Smooth muscle cell (in vitro differentiated cells): ENCODE data around the gene IGSF3. TPM values are rescaled to one million over a fixed set of nuclear protein-coding genes. Genes with fewer than 3 reads are reported as not detected.
A peak's percentile ranks its signal among the peaks of the same experiment; 100 is the strongest.

ENCODE experiments used
- DNase-seq: peaks from one replicate; lab custom pipeline; 2025; ENCODE audit not compliant: unreplicated experiment; lab: John Stamatoyannopoulos, UW
- H2AFZ ChIP-seq: fragments of 200-600 bp; sonication (generic); 2 replicates; pipeline ENCODE4 v1.6.0; 2016; ENCODE audit warnings: antibody characterized with exemption, low read depth, mild to moderate bottlenecking
- H3F3A ChIP-seq: fragments of 200-600 bp; sonication (generic); 2 replicates; pipeline ENCODE4 v1.6.0; 2017; ENCODE audit warnings: antibody characterized with exemption, low read depth
- H3K27ac ChIP-seq: fragments of 200-600 bp; sonication (generic); 2 replicates; pipeline ENCODE4 v1.5.1; 2016; ENCODE audit warnings: low read depth, mild to moderate bottlenecking
- H3K27me3 ChIP-seq: fragments of 200-600 bp; sonication (generic); 2 replicates; pipeline ENCODE4 v1.6.1; 2016; ENCODE audit warnings: low read depth, mild to moderate bottlenecking
- H3K36me3 ChIP-seq: fragments of 200-600 bp; sonication (generic); 2 replicates; pipeline ENCODE4 v1.5.1; 2016; ENCODE audit warnings: low read depth
- H3K4me1 ChIP-seq: fragments of 200-600 bp; sonication (generic); 2 replicates; pipeline ENCODE4 v1.5.1; 2016; ENCODE audit warnings: low read depth
- H3K4me2 ChIP-seq: fragments of 200-600 bp; sonication (generic); 2 replicates; pipeline ENCODE4 v1.6.0; 2016; ENCODE audit warnings: mild to moderate bottlenecking
- H3K4me3 ChIP-seq: fragments of 200-600 bp; sonication (generic); 2 replicates; pipeline ENCODE4 v1.5.1; 2016; ENCODE audit warnings: mild to moderate bottlenecking
- H3K79me2 ChIP-seq: fragments of 200-600 bp; sonication (generic); 2 replicates; pipeline ENCODE4 v1.6.0; 2016; ENCODE audit warnings: low read depth, mild to moderate bottlenecking
- H3K9ac ChIP-seq: fragments of 200-600 bp; sonication (generic); 2 replicates; pipeline ENCODE4 v1.6.0; 2016; ENCODE audit warnings: low read depth
- H3K9me3 ChIP-seq: fragments of 200-600 bp; sonication (generic); replicated peaks from 2 replicates; pipeline ENCODE4 v1.5.1; 2016; ENCODE audit warnings: low read depth
- H4K20me1 ChIP-seq: fragments of 200-600 bp; sonication (generic); 2 replicates; pipeline ENCODE4 v1.6.0; 2016; ENCODE audit warnings: low read depth
- CTCF ChIP-seq: fragments of 200-600 bp; sonication (generic); IDR thresholded peaks from 2 replicates; pipeline ENCODE4 v1.5.1; 2017; ENCODE audit warnings: borderline replicate concordance, mild to moderate bottlenecking, antibody characterized with exemption; ENCODE audit not compliant: insufficient read depth, poor library complexity, severe bottlenecking
- WGBS: methylation state at CpG from one replicate; pipeline ENCODE4 v1.1.7; 2016; ENCODE audit warnings: low lambda C conversion rate; 5-methylcytosine and 5-hydroxymethylcytosine counted together
- polyA plus RNA-seq: library from polyadenylated mRNA; unstranded; fragments of >200 nt; fragmentation: Nextera tagmentation; extraction: Ambion mirVana; gene quantifications from 2 replicates; pipeline ENCODE4 v1.2.1, GENCODE V29; 2016
- total RNA-seq: library from RNA; depleted of rRNA; stranded (reverse); fragments of >200 nt; gene quantifications from 2 replicates; pipeline ENCODE4 v1.2.3, GENCODE V29; 2014

IGSF3 gene
- total and polyA plus RNA-seq, 2 experiments from 2014 or later = 11.9 to 28.4 TPM

GRCh38 chr1:116559304-116559761 is 108.2 kb downstream of the IGSF3 start:
- WGBS = 95% methylated on average over 8 of the region's 8 CpGs
- TF ChIP-seq CTCF = no peak
- Histone ChIP-seq H2AFZ (no peak overlapping the region), H3K4me2 (no peak overlapping the region), H3K4me1 (no peaks in the 10 kb centered on the region), H3K9me3 (no peaks in the 10 kb centered on the region), H3K4me3 (no peak overlapping the region), H3K79me2 (peaks cover 17% of the 10 kb centered on the region), H3K27ac (no peak overlapping the region), H3K27me3 (no peaks in the 10 kb centered on the region), H4K20me1 (no peaks in the 10 kb centered on the region), H3F3A (no peaks in the 10 kb centered on the region), H3K9ac (no peak overlapping the region), H3K36me3 (no peaks in the 10 kb centered on the region)
- DNase-seq = no peak

GRCh38 chr1:116558571-116558970 is 109.0 kb downstream of the IGSF3 start:
- H3K27ac ChIP-seq = no peak overlapping the region

GRCh38 chr1:116558140-116558549 is 109.4 kb downstream of the IGSF3 start:
- no peaks in the 10 kb centered on the region for H3K36me3 ChIP-seq
- H4K20me1 ChIP-seq = no peaks in the 10 kb centered on the region
- H3K4me1 ChIP-seq = no peaks in the 10 kb centered on the region
- no peak for DNase-seq
- 90% methylated on average over 4 of the region's 4 CpGs for WGBS
- H3K79me2 ChIP-seq = peaks cover 15% of the 10 kb centered on the region
- no peaks in the 10 kb centered on the region for H3K9me3 ChIP-seq
- TF ChIP-seq CTCF = no peak
- no peak overlapping the region for H3K4me2 ChIP-seq
- no peak overlapping the region for H3K4me3 ChIP-seq
- H3K27ac ChIP-seq = no peak overlapping the region
- H3K9ac ChIP-seq = no peak overlapping the region
- no peaks in the 10 kb centered on the region for H3K27me3 ChIP-seq
- no peak overlapping the region for H2AFZ ChIP-seq
- no peaks in the 10 kb centered on the region for H3F3A ChIP-seq

More at GRCh38 chr1:116558571-116558970, 109.0 kb downstream of the IGSF3 start:
- H2AFZ ChIP-seq = no peak overlapping the region
- H3K9me3 ChIP-seq = no peaks in the 10 kb centered on the region
- H3K9ac ChIP-seq = no peak overlapping the region
- H3K27me3 ChIP-seq = no peaks in the 10 kb centered on the region
- WGBS = 92% methylated on average over 1 of the region's 1 CpG
- no peak overlapping the region for H3K4me3 ChIP-seq
- H3K36me3 ChIP-seq = no peaks in the 10 kb centered on the region
- H3K4me1 ChIP-seq = no peaks in the 10 kb centered on the region
- no peaks in the 10 kb centered on the region for H3F3A ChIP-seq
- no peak overlapping the region for H3K4me2 ChIP-seq
- H3K79me2 ChIP-seq = peaks cover 15% of the 10 kb centered on the region
- DNase-seq = no peak
- no peaks in the 10 kb centered on the region for H4K20me1 ChIP-seq
- TF ChIP-seq CTCF = no peak

GRCh38 chr1:116557323-116557878 is 110.1 kb downstream of the IGSF3 start:
- Histone ChIP-seq H3K27me3 (no peaks in the 10 kb centered on the region), H3K36me3 (no peaks in the 10 kb centered on the region), H4K20me1 (no peaks in the 10 kb centered on the region), H3K4me2 (no peak overlapping the region), H3K27ac (peak overlapping the region; percentile 99), H2AFZ (no peak overlapping the region), H3K9ac (no peak overlapping the region), H3K4me1 (no peaks in the 10 kb centered on the region), H3F3A (no peaks in the 10 kb centered on the region), H3K4me3 (no peak overlapping the region), H3K79me2 (peaks cover 15% of the 10 kb centered on the region), H3K9me3 (no peaks in the 10 kb centered on the region)
- DNase-seq = no peak
- TF ChIP-seq CTCF = no peak
- WGBS = over 99% methylated on average over 4 of the region's 4 CpGs
